CD4-positive, alpha-beta T cell (primary cell): Measurements from ENCODE around the gene NTM. TPM values are rescaled to one million over a fixed set of nuclear protein-coding genes. Genes with fewer than 3 reads are reported as not detected.

Source experiments
- ATAC-seq: fragments of 200-7000 bp; cut with Tn5 transposase; one replicate; pipeline ENCODE4 v1.10.0; 2022; ENCODE audit warnings: mild to moderate bottlenecking; ENCODE audit not compliant: poor library complexity
- CTCF ChIA-PET: fragments of 350-600 bp; sonication (Branson Sonifier 250); formaldehyde crosslinking; loops from one replicate; lab custom pipeline; 2021; ENCODE audit warnings: antibody characterized with exemption, inconsistent platforms; lab: Charles Lee
- POLR2A ChIA-PET: fragments of 350-600 bp; sonication (Branson Sonifier 250); formaldehyde crosslinking; loops from one replicate; lab custom pipeline; 2021; ENCODE audit warnings: antibody characterized with exemption, inconsistent platforms; lab: Charles Lee
- DNase-seq, 14 experiments: peaks; one replicate each; pipeline ENCODE4 v3.0.0-alpha.2; 2013 to 2020; ENCODE audit warnings: mixed read lengths in 2 of 14
- H3K27ac ChIP-seq, 2 donors: one replicate each; pipeline versions ENCODE4 v1.5.1 to v1.7.0; 2013; ENCODE audit warnings: low read length in 2 of 2, low read depth in 1 of 2, mild to moderate bottlenecking in 1 of 2
- H3K27me3 ChIP-seq, 2 experiments: 1 replicate in 1 of 2; 2 replicates in 1 of 2; pipeline versions ENCODE4 v1.6.1 to v1.7.0; 2013; ENCODE audit warnings: low read length in 2 of 2, control low read depth in 1 of 2, mild to moderate bottlenecking in 1 of 2, moderate library complexity in 1 of 2; ENCODE audit not compliant: insufficient read depth in 2 of 2, control insufficient read depth in 1 of 2
- H3K36me3 ChIP-seq: one replicate; pipeline ENCODE4 v1.6.1; 2013; ENCODE audit warnings: low read length, control low read depth; ENCODE audit not compliant: insufficient read depth
- H3K4me1 ChIP-seq: one replicate; pipeline ENCODE4 v1.6.1; 2013; ENCODE audit warnings: low read length, control low read depth; ENCODE audit not compliant: insufficient read depth
- H3K4me3 ChIP-seq: one replicate; pipeline ENCODE4 v1.5.1; 2013; ENCODE audit warnings: mild to moderate bottlenecking, low read length, moderate library complexity
- H3K9me3 ChIP-seq, 2 experiments: 1 replicate in 1 of 2; 2 replicates in 1 of 2; pipeline versions ENCODE4 v1.6.1 to v1.7.0; 2013; ENCODE audit warnings: low read length in 2 of 2, mild to moderate bottlenecking in 2 of 2, control low read depth in 1 of 2, moderate library complexity in 1 of 2; ENCODE audit not compliant: control insufficient read depth in 1 of 2, insufficient read depth in 1 of 2
- H3K27ac Mint-ChIP-seq: one replicate; pipeline ENCODE4 v1.8.0; 2020; ENCODE audit warnings: mixed read lengths
- H3K27me3 Mint-ChIP-seq: one replicate; pipeline ENCODE4 v1.8.0; 2021; ENCODE audit warnings: mixed read lengths
- H3K36me3 Mint-ChIP-seq: one replicate; pipeline ENCODE4 v1.8.0; 2021; ENCODE audit warnings: low read depth, mixed read lengths
- H3K4me1 Mint-ChIP-seq: one replicate; pipeline ENCODE4 v1.8.0; 2021; ENCODE audit warnings: low read depth, mixed read lengths
- H3K4me3 Mint-ChIP-seq: one replicate; pipeline ENCODE4 v1.8.0; 2020; ENCODE audit warnings: mild to moderate bottlenecking, mixed read lengths
- H3K9me3 Mint-ChIP-seq: one replicate; pipeline ENCODE4 v1.8.0; 2020; ENCODE audit warnings: mixed read lengths
- CTCF ChIP-seq: fragments of 200-600 bp; IDR thresholded peaks from one replicate; pipeline ENCODE4 v1.8.0; 2022; ENCODE audit warnings: antibody characterized with exemption, mild to moderate bottlenecking
- intact Hi-C, 2 experiments: fragments of 100-400 bp; cut with DNase I in 1 of 2; cut with micrococcal nuclease in 1 of 2; formaldehyde crosslinking; loops; one replicate each; pipeline versions ENCODE4 v1.15.1 to v1.9.0; 2023 to 2025; cut with DNase I, micrococcal nuclease
- total RNA-seq, 174 experiments: library from RNA in 2 of 174; stranded (reverse) in 2 of 174; gene quantifications; one replicate each; pipeline ENCODE4 v1.2.3 and lab custom pipeline; 2021 to 2026

The NTM gene
- total RNA-seq, 2 experiments from 2014 or later, result not detected

- Histone ChIP-seq H3K36me3 (no peaks in the 10 kb centered on the region), H3K4me1 (no peaks in the 10 kb centered on the region), H3K27me3 (no peaks in the 10 kb centered on the region), H3K4me3 (no peak overlapping the region), H3K27ac (no peak overlapping the region), H3K9me3 (peaks cover 0 to 10% of the 10 kb centered on the region in 2 experiments)
- no peak for ATAC-seq
- H3K27ac Mint-ChIP-seq, result no peak overlapping the region
- TF ChIP-seq CTCF, result no peak
- no peaks in the 10 kb centered on the region for H3K9me3 Mint-ChIP-seq
- DNase-seq, result no peak
- ChIA-PET CTCF (no interaction called here), POLR2A (no interaction called here)
- intact Hi-C loops, result no loop called here
- no peaks in the 10 kb centered on the region for H3K4me1 Mint-ChIP-seq
- H3K4me3 Mint-ChIP-seq, result no peak overlapping the region
- H3K27me3 Mint-ChIP-seq, result no peaks in the 10 kb centered on the region
- no peaks in the 10 kb centered on the region for H3K36me3 Mint-ChIP-seq
Measured at GRCh38 chr11:132118661-132119060, 748.2 kb downstream of the NTM start.

- Mint-ChIP-seq H3K4me3 (no peak overlapping the region), H3K27me3 (no peaks in the 10 kb centered on the region), H3K4me1 (no peaks in the 10 kb centered on the region), H3K27ac (no peak overlapping the region), H3K36me3 (no peaks in the 10 kb centered on the region), H3K9me3 (no peaks in the 10 kb centered on the region)
- no peak for DNase-seq
- Histone ChIP-seq H3K4me3 (no peak overlapping the region), H3K27ac (no peak overlapping the region), H3K9me3 (peaks cover 0 to 16% of the 10 kb centered on the region in 2 experiments), H3K36me3 (no peaks in the 10 kb centered on the region), H3K4me1 (no peaks in the 10 kb centered on the region), H3K27me3 (no peaks in the 10 kb centered on the region)
- CTCF ChIA-PET, result no interaction called here
- POLR2A ChIA-PET, result no interaction called here
- TF ChIP-seq CTCF, result no peak
- intact Hi-C loops, result no loop called here
- no peak for ATAC-seq
Measured at GRCh38 chr11:132119573-132119972, 749.2 kb downstream of the NTM start.

GRCh38 chr11:132122735-132123134 lies 752.3 kb downstream of the NTM start:
- no peaks in the 10 kb centered on the region for H3K9me3 Mint-ChIP-seq
- no peak overlapping the region for H3K4me3 Mint-ChIP-seq
- Histone ChIP-seq H3K4me1 (peaks cover 8% of the 10 kb centered on the region), H3K36me3 (no peaks in the 10 kb centered on the region), H3K27ac (no peak overlapping the region), H3K9me3 (peaks cover 0 to 23% of the 10 kb centered on the region in 2 experiments), H3K4me3 (no peak overlapping the region), H3K27me3 (no peaks in the 10 kb centered on the region)
- no peak overlapping the region for H3K27ac Mint-ChIP-seq
- intact Hi-C loops, result no loop called here
- CTCF ChIA-PET, result no interaction called here
- H3K4me1 Mint-ChIP-seq, result peaks cover 3% of the 10 kb centered on the region
- POLR2A ChIA-PET, result no interaction called here
- TF ChIP-seq CTCF, result no peak
- ATAC-seq, result no peak
- no peaks in the 10 kb centered on the region for H3K36me3 Mint-ChIP-seq
- no peak for DNase-seq
- H3K27me3 Mint-ChIP-seq, result no peaks in the 10 kb centered on the region
